Cardiac fibroblast (primary cell): ENCODE results near the gene HS2ST1.
"Not testable (repeated sequence)": the region's sequence is repeated elsewhere in the genome, so short reads cannot be mapped to it uniquely, and the experiment has no call there.

Experiments used
- DNase-seq, 2 donors: peaks; one replicate each; pipeline versions ENCODE4 v3.0.0 to v3.0.0-alpha.2; 2010; ENCODE audit warnings: low read depth in 2 of 2
- H3K4me3 ChIP-seq, 2 donors: replicated peaks in 1 of 2; 1 replicate in 1 of 2; 2 replicates in 1 of 2; pipeline ENCODE4 v1.5.1; 2011; ENCODE audit warnings: low read depth in 2 of 2, low read length in 2 of 2, mild to moderate bottlenecking in 2 of 2, moderate library complexity in 1 of 2
- CTCF ChIP-seq: IDR thresholded peaks from one replicate; pipeline ENCODE4 v1.5.1; 2011; ENCODE audit warnings: low read depth, mild to moderate bottlenecking, low read length, inconsistent platforms

Gene HS2ST1

GRCh38 chr1:87056974-87057373 is 142.5 kb downstream of the HS2ST1 start:
- no peak for TF ChIP-seq CTCF
- H3K4me3 ChIP-seq = no peak overlapping the region
- DNase-seq = no peak

- H3K4me3 ChIP-seq = no peak overlapping the region
- DNase-seq = peak in 1 of 2 donors; percentile 31
- TF ChIP-seq CTCF = no peak
Measured at GRCh38 chr1:87058343-87058649, 143.9 kb downstream of the HS2ST1 start.

GRCh38 chr1:87061742-87062156 is 147.3 kb downstream of the HS2ST1 start:
- no peak for TF ChIP-seq CTCF
- peak; percentile 14 to 61 for DNase-seq
- no peak overlapping the region for H3K4me3 ChIP-seq

GRCh38 chr1:87062687-87063086 is 148.3 kb downstream of the HS2ST1 start:
- no peak for TF ChIP-seq CTCF
- H3K4me3 ChIP-seq = no peak overlapping the region
- DNase-seq = no peak

- H3K4me3 ChIP-seq = no peak overlapping the region
- no peak for DNase-seq
- TF ChIP-seq CTCF = no peak
Measured at GRCh38 chr1:87064309-87064708, 149.9 kb downstream of the HS2ST1 start.

GRCh38 chr1:87064986-87065385 is 150.6 kb downstream of the HS2ST1 start:
- H3K4me3 ChIP-seq = no peak overlapping the region
- no peak for TF ChIP-seq CTCF
- no peak for DNase-seq

GRCh38 chr1:87066708-87067107 is 152.3 kb downstream of the HS2ST1 start:
- not testable (repeated sequence) for H3K4me3 ChIP-seq, DNase-seq
